Adrenal gland (tissue), 12 donors: ENCODE data around the gene HSDL2. TPM values are rescaled to one million over a fixed set of nuclear protein-coding genes. Genes with fewer than 3 reads are reported as not detected.

Experiments
- polyA plus RNA-seq, 3 donors: library from polyadenylated mRNA; stranded (reverse); fragments of 200-250 nt in 2 of 3; fragments of 350-450 nt in 1 of 3; fragmentation: Illumina TruSeq in 1 of 3; extraction: RNeasy Lipid Tissue Mini Kit (QIAGEN cat#74804) in 1 of 3; gene quantifications; one replicate each; pipeline ENCODE4 v1.2.3, GENCODE V29; 2013 to 2014
- total RNA-seq, 9 donors: library from RNA; depleted of rRNA in 4 of 9; stranded (reverse); fragments of >200 nt in 4 of 9; fragments of 120-200 nt in 1 of 9; fragmentation: NEBNext Ultra II Directional in 1 of 9; extraction: Animal tissue kit (Norgen Biotek cat#: 25700) in 1 of 9; gene quantifications; one replicate each; pipeline versions ENCODE4 v1.1.0 to v1.2.4, GENCODE V29; 2013 to 2023
- donor health status: healthy with polysubstance abuse.
- donor health status: Bipolar disorder and iron deficiency.
- donor health status: DM: yes; HTN: yes; CAD: no.
- donor health status: DM: no; HTN: no; CAD: no.
- donor health status: DM: no; HTN: no; CAD: no.
- donor health status: DM: yes; HTN: yes; CAD: no.

The HSDL2 gene
- total and polyA plus RNA-seq, 12 donors, result 43.8 to 127 (median 85.2) TPM

Other genes starting within 250 kb of the HSDL2 start
- gene SUSD1, start 204.8 kb upstream of the HSDL2 start, total RNA-seq, result 10 to 100 TPM; 13.9 to 37.0 (median 23.1) TPM
- gene SUSD1, start 204.8 kb upstream of the HSDL2 start, polyA plus RNA-seq, result 10 to 100 TPM in 1 of 3 donors, 1 to 10 TPM in 2; 4.7 to 18.5 (median 5.0) TPM
- 10 to 100 TPM; 21.6 to 56.6 (median 38.2) TPM for gene PTBP3, start 46.5 kb upstream of the HSDL2 start, total RNA-seq
- gene PTBP3, start 46.5 kb upstream of the HSDL2 start, polyA plus RNA-seq, result 10 to 100 TPM in 1 of 3 donors, 1 to 10 TPM in 2; 4.4 to 15.2 (median 6.3) TPM
- 10 to 100 TPM; 17.0 to 67.2 (median 37.9) TPM for gene KIAA1958, start 106.7 kb downstream of the HSDL2 start, total RNA-seq
- 10 to 100 TPM in 1 of 3 donors, 1 to 10 TPM in 2; 3.5 to 11.6 (median 7.3) TPM for gene KIAA1958, start 106.7 kb downstream of the HSDL2 start, polyA plus RNA-seq